PC-3 (cell line): ENCODE data around the gene ANKS1A. TPM values are rescaled to one million over a fixed set of nuclear protein-coding genes. Genes with fewer than 3 reads are reported as not detected.

Source experiments
- ATAC-seq: fragments of 200-7000 bp; cut with Tn5 transposase; 2 replicates; pipeline ENCODE4 v1.9.1; 2020; ENCODE audit warnings: mild to moderate bottlenecking, moderate library complexity
- BruUV-seq: library from RNA; stranded (reverse); fragments of 400-500 nt; replicated peaks from 2 replicates; lab custom pipeline; 2021; lab: Mats Ljungman, UMichigan
- CTCF ChIA-PET: fragments of 300-600 bp; sonication (Branson Sonifier 250); formaldehyde crosslinking; loops from one replicate; lab custom pipeline; 2022; ENCODE audit warnings: antibody characterized with exemption; lab: Charles Lee
- POLR2A ChIA-PET: fragments of 300-600 bp; sonication (Branson Sonifier 250); formaldehyde crosslinking; loops from one replicate; lab custom pipeline; 2022; ENCODE audit warnings: antibody characterized with exemption; ENCODE audit not compliant: unreplicated experiment; lab: Charles Lee
- DNase-seq: peaks from one replicate; pipeline ENCODE4 v3.0.0-alpha.2; 2015
- H2AFZ ChIP-seq: fragments of 300-600 bp; sonication (generic); 2 replicates; pipeline ENCODE4 v1.6.0; 2016; ENCODE audit warnings: antibody characterized with exemption, low read length
- H3F3A ChIP-seq: fragments of 300-600 bp; sonication (generic); one replicate; pipeline ENCODE4 v1.6.0; 2017; ENCODE audit warnings: antibody characterized with exemption, low read length, control low read depth, mild to moderate bottlenecking; ENCODE audit not compliant: unreplicated experiment
- H3K27ac ChIP-seq: fragments of 300-600 bp; sonication (generic); 2 replicates; pipeline ENCODE4 v1.5.1; 2016; ENCODE audit warnings: mild to moderate bottlenecking, low read length
- H3K27me3 ChIP-seq: fragments of 300-600 bp; sonication (generic); 2 replicates; pipeline ENCODE4 v1.6.1; 2016; ENCODE audit warnings: low read length, mixed read lengths
- H3K36me3 ChIP-seq: fragments of 300-600 bp; sonication (generic); 2 replicates; pipeline ENCODE4 v1.6.1; 2016; ENCODE audit warnings: low read depth, mixed run types, low read length, mixed read lengths
- H3K4me1 ChIP-seq: fragments of 300-600 bp; sonication (generic); 2 replicates; pipeline ENCODE4 v1.5.1; 2016; ENCODE audit warnings: low read length; ENCODE audit not compliant: insufficient read depth
- H3K4me2 ChIP-seq: fragments of 300-600 bp; sonication (generic); 2 replicates; pipeline ENCODE4 v1.6.0; 2016; ENCODE audit warnings: low read length
- H3K4me3 ChIP-seq: fragments of 300-600 bp; sonication (generic); 2 replicates; pipeline ENCODE4 v1.5.1; 2016; ENCODE audit warnings: mild to moderate bottlenecking, low read length, mixed read lengths
- H3K79me2 ChIP-seq: fragments of 300-600 bp; sonication (generic); 2 replicates; pipeline ENCODE4 v1.6.1; 2017; ENCODE audit warnings: low read length, mixed read lengths
- H3K9ac ChIP-seq: fragments of 300-600 bp; sonication (generic); 2 replicates; pipeline ENCODE4 v1.6.0; 2016; ENCODE audit warnings: mild to moderate bottlenecking, low read length
- H3K9me2 ChIP-seq: fragments of 300-600 bp; sonication (generic); replicated peaks from 2 replicates; pipeline ENCODE4 v1.6.1; 2016; ENCODE audit warnings: mixed run types, low read length, mixed read lengths
- H3K9me3 ChIP-seq: fragments of 300-600 bp; sonication (generic); 2 replicates; pipeline ENCODE4 v1.6.1; 2016; ENCODE audit warnings: low read length, mixed read lengths
- H4K20me1 ChIP-seq: fragments of 300-600 bp; sonication (generic); 2 replicates; pipeline ENCODE4 v1.6.1; 2016; ENCODE audit warnings: low read length, mixed read lengths
- CTCF ChIP-seq: fragments of 300-600 bp; sonication (generic); conservative IDR thresholded peaks from 2 replicates; pipeline ENCODE4 v1.5.1; 2017; ENCODE audit warnings: antibody characterized with exemption, low read depth, mild to moderate bottlenecking, low read length
- EZH2 ChIP-seq: fragments of 300-600 bp; sonication (generic); IDR thresholded peaks from one replicate; pipeline ENCODE4 v1.6.1; 2017; ENCODE audit warnings: antibody characterized with exemption, mild to moderate bottlenecking, low read length; ENCODE audit not compliant: unreplicated experiment
- EZH2phosphoT487 ChIP-seq: fragments of 300-600 bp; sonication (generic); IDR thresholded peaks from 2 replicates; pipeline ENCODE4 v1.6.1; 2018; ENCODE audit warnings: mild to moderate bottlenecking, antibody characterized with exemption, low read length, borderline replicate concordance
- intact Hi-C: fragments of 100-400 bp; cut with micrococcal nuclease; formaldehyde crosslinking; loops from 2 replicates; pipeline ENCODE4 v1.9.0; 2023
- total RNA-seq: library from RNA; depleted of rRNA; stranded (reverse); fragments of >200 nt; gene quantifications from 2 replicates; pipeline ENCODE4 v1.2.3, GENCODE V29; 2014

Gene ANKS1A
- total RNA-seq, 1 experiment from 2014 or later = 18.8 TPM

DNA sequence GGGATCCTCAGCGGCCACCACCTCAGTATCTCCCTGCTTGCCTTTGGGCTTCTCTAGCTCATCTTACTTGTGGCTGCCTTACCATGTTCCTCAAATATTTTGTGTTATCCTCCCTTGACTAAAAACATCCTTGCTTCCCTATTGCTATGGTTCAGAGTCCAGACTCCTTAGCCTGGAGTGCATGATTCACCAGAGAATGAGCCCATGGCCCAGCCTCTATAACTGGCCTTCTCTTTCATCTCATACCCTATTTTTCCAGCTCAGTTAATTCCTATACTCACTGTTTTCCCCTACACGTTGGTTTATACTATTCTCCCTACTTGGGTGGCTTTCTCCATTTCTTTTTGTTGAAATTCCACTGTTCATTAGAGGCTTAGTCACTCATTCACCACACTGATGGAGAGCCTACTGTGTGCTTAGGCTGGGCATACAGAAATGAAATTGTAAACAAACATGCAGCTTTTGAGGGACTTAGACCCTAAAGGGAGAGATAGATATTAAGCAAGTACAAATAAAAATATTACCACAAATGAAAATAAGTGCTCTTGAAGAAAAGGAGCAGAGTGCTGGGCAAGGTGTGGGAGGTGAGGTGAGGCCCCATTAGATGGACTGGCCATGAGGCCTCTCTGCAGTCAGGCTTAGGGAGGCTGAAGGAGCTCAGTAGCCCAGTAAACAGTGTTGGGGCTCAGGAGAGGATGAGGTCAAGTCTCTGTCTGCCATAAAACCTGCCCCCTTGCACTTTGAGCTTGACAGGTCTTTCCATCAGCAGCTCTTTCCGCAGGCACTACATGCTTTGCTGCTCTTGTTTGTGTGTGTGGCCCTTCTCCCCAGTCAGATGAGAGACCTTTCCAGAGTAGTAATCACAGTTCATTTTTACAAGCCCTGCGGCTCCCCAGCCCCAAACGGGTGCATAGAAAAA, 142.8 kb downstream of the ANKS1A start:
- Histone ChIP-seq H2AFZ (no peak overlapping the region), H3K79me2 (no peaks in the 10 kb centered on the region), H3K27me3 (no peaks in the 10 kb centered on the region), H3K27ac (no peak overlapping the region), H3K4me2 (no peak overlapping the region), H3K4me1 (peaks cover 10% of the 10 kb centered on the region), H3K9me2 (no peaks in the 10 kb centered on the region), H3K9me3 (no peaks in the 10 kb centered on the region), H3K36me3 (no peaks in the 10 kb centered on the region), H3K4me3 (no peak overlapping the region), H4K20me1 (no peaks in the 10 kb centered on the region), H3F3A (no peaks in the 10 kb centered on the region), H3K9ac (no peak overlapping the region)
- TF ChIP-seq EZH2phosphoT487 = no peak
- TF ChIP-seq CTCF = no peak
- no peak for TF ChIP-seq EZH2
- no peak for DNase-seq
- intact Hi-C loops = no loop called here
- CTCF ChIA-PET = no interaction called here
- POLR2A ChIA-PET = no interaction called here
- no peak for ATAC-seq
- no TSS peak for BruUV-seq

- ChIA-PET CTCF (no interaction called here), POLR2A (no interaction called here)
- H3K4me2 ChIP-seq = no peak overlapping the region
- no peak overlapping the region for H3K9ac ChIP-seq
- no peak for TF ChIP-seq EZH2
- TF ChIP-seq CTCF = no peak
- TF ChIP-seq EZH2phosphoT487 = no peak
- intact Hi-C loops = no loop called here
- ATAC-seq (no peak), DNase-seq (no peak)
- no peaks in the 10 kb centered on the region for H3K27me3 ChIP-seq
- H4K20me1 ChIP-seq = no peaks in the 10 kb centered on the region
- no TSS peak for BruUV-seq
- H3K79me2 ChIP-seq = no peaks in the 10 kb centered on the region
- no peak overlapping the region for H3K4me3 ChIP-seq
- H3K36me3 ChIP-seq = no peaks in the 10 kb centered on the region
- no peak overlapping the region for H2AFZ ChIP-seq
- H3K4me1 ChIP-seq = peaks cover 7% of the 10 kb centered on the region; the same call in 1 of the 2 replicates
- no peaks in the 10 kb centered on the region for H3K9me2 ChIP-seq
- no peak overlapping the region for H3K27ac ChIP-seq
- no peaks in the 10 kb centered on the region for H3F3A ChIP-seq
- H3K9me3 ChIP-seq = no peaks in the 10 kb centered on the region
Observed at GRCh38 chr6:35033683-35034082, 144.6 kb downstream of the ANKS1A start.
